ENCODE measurements around the gene FAP.

FAP gene, protein sequence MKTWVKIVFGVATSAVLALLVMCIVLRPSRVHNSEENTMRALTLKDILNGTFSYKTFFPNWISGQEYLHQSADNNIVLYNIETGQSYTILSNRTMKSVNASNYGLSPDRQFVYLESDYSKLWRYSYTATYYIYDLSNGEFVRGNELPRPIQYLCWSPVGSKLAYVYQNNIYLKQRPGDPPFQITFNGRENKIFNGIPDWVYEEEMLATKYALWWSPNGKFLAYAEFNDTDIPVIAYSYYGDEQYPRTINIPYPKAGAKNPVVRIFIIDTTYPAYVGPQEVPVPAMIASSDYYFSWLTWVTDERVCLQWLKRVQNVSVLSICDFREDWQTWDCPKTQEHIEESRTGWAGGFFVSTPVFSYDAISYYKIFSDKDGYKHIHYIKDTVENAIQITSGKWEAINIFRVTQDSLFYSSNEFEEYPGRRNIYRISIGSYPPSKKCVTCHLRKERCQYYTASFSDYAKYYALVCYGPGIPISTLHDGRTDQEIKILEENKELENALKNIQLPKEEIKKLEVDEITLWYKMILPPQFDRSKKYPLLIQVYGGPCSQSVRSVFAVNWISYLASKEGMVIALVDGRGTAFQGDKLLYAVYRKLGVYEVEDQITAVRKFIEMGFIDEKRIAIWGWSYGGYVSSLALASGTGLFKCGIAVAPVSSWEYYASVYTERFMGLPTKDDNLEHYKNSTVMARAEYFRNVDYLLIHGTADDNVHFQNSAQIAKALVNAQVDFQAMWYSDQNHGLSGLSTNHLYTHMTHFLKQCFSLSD

DNA sequence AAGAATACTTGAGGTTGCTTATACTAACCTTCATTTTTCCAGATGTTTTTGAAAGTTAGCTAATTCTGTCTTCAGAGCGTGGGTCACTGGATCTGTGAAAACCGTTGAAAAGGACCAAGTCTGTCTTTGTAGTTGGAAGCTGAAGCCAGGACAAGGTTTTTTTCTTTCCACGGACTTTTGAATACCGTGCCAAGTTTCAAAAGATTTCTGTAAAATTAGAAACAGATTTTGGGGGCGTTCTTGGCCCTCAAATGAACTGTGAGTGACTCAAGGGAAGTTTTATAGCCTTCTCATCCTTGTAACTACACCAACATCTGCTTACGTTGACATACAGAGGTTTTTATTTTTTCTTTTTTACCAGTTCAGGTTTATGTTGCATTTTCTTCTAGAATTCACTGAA is at the start of gene FAP:
FAP (minus strand) TSS at position 152 of the 400 bp plus-strand sequence; CDS start at position 34, 118 bp downstream.
- no peak for DNase-seq (ENCODE audit: low read depth in 2 of 3, low spot score in 2 of 3)

DNA sequence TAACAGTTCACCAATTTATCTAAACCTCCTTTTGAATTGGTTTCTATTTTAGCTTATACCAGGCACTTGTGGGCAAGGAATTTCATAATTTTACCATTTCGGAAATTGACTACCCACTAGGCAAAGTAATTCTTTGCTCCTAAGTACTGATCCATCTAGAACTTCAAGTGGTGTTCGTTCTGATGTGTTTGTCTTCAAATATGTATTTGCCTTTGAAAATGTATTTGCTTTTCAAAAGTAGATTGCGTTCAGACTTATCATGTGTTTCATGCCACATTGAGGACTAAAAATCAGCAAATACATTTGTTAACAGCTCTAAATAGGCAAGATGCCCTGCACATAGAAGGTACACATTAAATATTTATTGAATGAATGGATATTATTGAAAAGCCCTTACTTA is 48.5 kb upstream of the FAP start:
- DNase-seq (ENCODE audit: low read depth in 2 of 3, low spot score in 2 of 3) = no peak

GRCh38 chr2:162282765-162283425 is 39.6 kb upstream of the FAP start:
- DNase-seq (ENCODE audit: low read depth in 2 of 3, low spot score in 2 of 3) = no peak

GRCh38 chr2:162280654-162281053 is 37.4 kb upstream of the FAP start:
- DNase-seq (ENCODE audit: low read depth in 2 of 3, low spot score in 2 of 3) = no peak

- DNase-seq (ENCODE audit: low read depth in 2 of 3, low spot score in 2 of 3) = no peak
Observed at GRCh38 chr2:162277381-162277780, 34.1 kb upstream of the FAP start.

GRCh38 chr2:162267996-162268395 is 24.8 kb upstream of the FAP start:
- DNase-seq (ENCODE audit: low read depth in 2 of 3, low spot score in 2 of 3) = no peak

DNA sequence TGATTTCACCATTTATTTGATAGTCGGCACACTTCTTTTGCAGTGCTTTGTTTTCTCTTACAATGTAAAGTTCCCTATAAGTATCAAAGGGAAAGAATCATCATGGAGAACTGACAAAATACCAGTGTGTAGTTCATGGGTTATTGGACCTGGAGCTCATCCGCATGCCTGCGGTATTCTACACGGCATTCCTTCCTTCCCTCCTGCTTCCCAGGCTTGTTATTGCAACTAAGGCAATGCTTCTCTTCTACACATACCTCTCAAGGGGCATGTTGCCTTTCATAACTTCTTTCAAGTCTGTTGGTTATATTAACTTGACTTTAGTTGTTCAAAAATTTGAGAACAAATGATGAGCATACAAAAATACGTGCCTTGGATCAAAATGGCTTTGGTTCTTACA is 24.3 kb upstream of the FAP start:
- no peak for DNase-seq (ENCODE audit: low read depth in 2 of 3, low spot score in 2 of 3)

GRCh38 chr2:162266460-162266760 is 23.2 kb upstream of the FAP start:
- DNase-seq (ENCODE audit: low read depth in 2 of 3, low spot score in 2 of 3) = no peak

- no peak for DNase-seq (ENCODE audit: low read depth in 2 of 3, low spot score in 2 of 3)
Observed at GRCh38 chr2:162265666-162266459, 22.6 kb upstream of the FAP start.

DNA sequence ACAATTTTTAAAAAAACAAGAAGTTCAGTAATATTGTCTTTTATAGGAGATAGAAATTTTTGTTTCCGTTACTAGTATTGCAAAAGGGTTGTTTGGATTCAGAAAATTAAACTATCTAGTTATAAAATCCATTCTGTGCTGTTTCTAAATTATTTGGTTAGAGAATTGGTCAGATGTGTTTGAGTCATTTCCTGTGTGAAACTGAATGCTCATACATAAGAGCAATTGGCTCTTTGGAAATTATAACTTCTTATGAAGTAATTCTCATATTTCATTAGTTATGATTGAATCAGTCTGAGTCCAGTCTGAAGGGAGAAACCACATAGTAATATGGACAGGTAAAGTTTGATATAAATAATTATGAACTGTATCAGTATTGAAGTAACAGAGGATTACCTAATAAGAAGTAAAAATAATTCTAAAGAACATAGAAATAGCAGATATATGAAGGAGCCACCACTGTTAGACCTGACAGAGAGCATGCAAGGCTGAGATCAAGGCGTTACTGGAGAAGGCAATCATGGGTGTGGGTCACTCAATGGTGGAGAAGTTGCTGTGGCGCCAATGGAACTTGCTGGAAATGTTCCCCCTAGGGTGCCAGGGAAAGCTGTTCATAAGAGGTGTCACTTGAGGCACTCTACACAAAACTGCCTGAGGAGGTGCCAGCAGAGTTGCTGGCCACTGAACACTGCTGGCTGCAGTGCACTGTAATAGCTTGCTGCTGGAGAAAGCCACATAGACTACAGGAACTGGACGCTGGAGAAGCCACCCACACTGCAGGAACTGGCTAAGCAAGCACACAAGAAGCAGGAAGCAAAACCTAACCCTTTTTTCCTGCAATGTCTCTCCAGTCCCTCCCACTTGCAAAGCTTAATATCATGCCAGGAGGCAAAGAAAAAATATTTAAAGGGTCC is 18.0 kb upstream of the FAP start:
- DNase-seq (ENCODE audit: low read depth in 2 of 3, low spot score in 2 of 3) = no peak

- no peak for DNase-seq (ENCODE audit: low read depth in 2 of 3, low spot score in 2 of 3)
Observed at GRCh38 chr2:162258686-162259085, 15.4 kb upstream of the FAP start.

GRCh38 chr2:162258169-162258568 is 14.9 kb upstream of the FAP start:
- DNase-seq (ENCODE audit: low read depth in 2 of 3, low spot score in 2 of 3) = no peak

- DNase-seq (ENCODE audit: low read depth in 2 of 3, low spot score in 2 of 3) = no peak
Observed at GRCh38 chr2:162257425-162257824, 14.2 kb upstream of the FAP start.

DNA sequence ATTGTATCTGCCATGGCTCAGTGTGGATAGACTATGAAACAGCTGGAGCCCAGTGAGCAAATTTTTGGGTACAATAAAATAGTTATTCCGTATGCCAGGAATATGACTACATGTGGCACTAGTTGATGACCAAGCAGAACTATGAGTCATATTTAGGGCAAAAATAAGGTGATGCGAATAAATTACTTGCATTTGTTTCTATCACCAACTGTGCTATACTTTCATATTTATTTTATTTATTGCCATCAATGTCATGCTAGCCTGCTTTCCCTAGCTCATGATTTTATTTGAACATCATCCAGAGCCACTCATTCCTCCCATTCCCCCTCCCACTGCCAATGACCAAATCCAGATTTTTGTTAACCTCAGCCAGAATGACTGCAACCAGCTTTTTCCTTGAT is 13.3 kb upstream of the FAP start:
- no peak for DNase-seq (ENCODE audit: low read depth in 2 of 3, low spot score in 2 of 3)

DNA sequence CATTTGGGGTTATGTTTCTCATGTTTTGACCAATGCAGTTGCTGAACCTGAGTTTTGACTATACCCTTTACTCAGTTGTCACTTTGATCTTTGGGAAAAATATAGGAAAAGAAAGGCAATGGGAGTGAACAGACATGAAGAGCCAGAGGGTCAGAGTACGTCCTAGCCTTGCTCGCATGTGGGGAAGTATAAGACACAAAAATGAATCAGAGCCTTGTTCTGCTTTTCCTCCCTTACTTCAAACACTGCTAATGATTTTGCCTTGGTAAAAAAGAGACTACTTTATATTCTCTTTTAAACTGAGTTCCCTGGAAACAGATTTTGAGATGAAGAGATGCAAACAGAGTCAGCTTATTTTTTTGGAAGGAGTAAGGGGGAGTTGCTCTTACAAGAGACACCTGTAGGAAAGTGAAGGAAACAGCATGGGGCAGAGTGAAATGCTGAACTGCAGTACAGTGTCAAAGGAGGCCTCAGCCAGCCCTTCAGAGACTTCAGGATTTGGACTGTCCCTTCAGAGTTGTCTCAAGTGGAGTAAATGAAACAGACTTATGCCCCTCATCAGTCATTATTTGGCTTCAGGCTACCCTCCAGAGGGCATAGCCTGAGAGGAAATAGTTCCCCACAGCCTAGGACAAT is 11.1 kb upstream of the FAP start:
- DNase-seq (ENCODE audit: low read depth in 2 of 3, low spot score in 2 of 3) = no peak

DNA sequence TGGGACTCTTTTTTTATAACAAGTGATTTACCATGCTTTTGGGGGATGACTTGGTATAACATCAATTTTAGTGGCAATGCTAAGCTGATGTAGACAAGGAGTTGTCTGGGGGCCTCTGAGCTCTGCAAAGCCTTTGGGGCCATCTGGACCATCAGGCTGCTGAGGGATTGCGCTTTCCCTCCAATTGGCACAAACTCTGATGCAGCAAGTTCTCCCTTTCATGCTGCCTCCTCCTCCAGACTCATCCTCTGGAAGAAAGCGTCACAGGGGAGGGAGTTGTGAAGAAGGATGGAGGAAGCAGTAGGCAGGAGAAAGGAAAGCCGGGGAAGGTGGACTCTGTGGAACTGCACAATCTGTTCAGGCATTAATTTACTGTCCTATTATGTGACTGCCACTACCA is 10.2 kb upstream of the FAP start:
- no peak for DNase-seq (ENCODE audit: low read depth in 2 of 3, low spot score in 2 of 3)

DNA sequence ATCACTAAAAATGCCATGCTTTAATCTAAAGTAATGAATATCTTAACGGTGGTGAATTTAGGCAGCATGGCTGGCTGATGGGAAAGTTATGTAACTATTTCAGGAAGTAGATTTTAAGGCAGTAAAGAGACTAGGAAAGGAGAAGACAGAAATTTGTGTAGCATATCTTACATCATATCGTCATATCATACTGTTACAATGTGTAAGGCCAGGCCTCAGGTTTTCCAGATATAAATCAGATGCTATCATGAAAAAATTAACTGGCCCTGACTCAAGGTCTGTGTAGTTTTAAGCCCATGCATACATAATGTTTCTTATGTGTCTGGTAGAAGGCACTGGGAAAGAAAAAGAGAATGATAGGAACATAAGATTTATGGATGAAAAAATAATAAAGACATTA is 8.9 kb upstream of the FAP start:
- no peak for DNase-seq (ENCODE audit: low read depth in 2 of 3, low spot score in 2 of 3)

DNA sequence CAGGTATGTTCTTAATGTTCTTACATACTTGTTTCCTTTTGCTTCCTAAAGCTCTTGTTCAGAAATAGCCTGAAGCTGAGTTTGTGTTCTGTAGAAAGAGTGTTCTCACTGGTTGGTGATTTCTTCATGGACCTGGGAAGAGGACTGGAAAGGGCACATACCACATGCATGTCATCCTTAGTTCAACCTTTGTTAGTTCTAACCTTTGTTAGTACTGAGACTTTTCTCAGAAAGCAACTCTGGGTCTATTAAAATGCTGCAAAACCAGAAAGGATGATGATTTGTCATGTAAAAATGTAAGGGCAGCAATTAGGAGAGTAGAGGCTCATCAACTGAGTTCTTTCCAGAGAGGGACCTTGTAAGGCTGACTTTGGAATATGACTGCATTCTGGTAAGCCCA is 2.5 kb upstream of the FAP start:
- DNase-seq (ENCODE audit: low read depth in 2 of 3, low spot score in 2 of 3) = no peak

DNA sequence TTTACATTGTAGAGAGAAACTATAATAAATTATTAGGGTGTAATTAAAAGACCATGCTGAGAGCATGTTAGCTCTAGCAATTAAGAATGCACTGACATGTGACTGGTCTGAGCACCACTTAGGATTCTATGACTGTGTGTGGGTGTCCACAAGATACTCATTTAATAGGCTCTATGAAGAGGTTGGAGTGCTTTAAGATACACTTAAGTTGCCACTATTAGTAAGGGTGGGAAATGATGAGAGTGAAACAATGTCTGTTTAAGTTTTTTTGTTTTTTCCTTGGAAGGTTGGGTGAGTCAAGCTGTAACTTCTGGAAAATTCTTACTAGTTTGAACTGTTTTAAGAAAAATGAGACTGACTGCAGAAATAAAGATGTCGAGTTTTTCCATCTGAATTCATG is 1.8 kb upstream of the FAP start:
- DNase-seq (ENCODE audit: low read depth in 2 of 3, low spot score in 2 of 3) = no peak

DNA sequence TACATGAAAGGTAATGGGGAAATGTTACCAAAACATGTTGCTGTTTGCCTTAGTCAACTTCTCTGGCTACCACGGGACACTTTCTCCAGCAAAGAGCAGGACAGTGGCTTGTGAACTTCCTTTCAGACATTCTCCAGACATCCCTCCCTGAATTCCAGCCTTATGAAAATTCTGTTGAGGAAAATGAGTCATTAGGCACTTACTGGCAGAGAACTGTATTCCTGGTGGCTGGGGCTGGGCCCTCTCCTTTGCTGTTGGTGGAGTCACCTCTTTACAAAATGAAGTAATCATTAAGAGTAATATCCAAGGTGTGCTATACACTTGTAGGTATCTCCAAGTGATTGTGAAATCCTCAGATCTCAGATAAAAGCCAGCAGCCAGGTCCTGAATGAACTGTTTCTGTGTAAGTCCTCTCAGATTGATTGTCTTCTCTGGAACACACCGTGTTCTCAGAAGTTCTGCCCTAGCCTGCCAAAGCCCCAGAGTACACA is 1.3 kb upstream of the FAP start:
- DNase-seq (ENCODE audit: low read depth in 2 of 3, low spot score in 2 of 3) = no peak
